ENCODE data around the gene TVP23C. TPM values are rescaled to one million over a fixed set of nuclear protein-coding genes. Genes with fewer than 3 reads are reported as not detected.

The TVP23C gene
- total RNA-seq, 1 experiment from 2014 or later: 6.7 TPM

- Histone ChIP-seq H3K36me3 (ENCODE audit: control insufficient read depth, insufficient read depth, low read length) (no peaks in the 10 kb centered on the region), H3K27ac (ENCODE audit: low read length) (no peak overlapping the region)
- intact Hi-C loops (cut with micrococcal nuclease; ENCODE audit: unreplicated experiment): no loop called here
These were observed 48.8 kb downstream of the TVP23C start for GRCh38 chr17:15514469-15514868.

GRCh38 chr17:15513856-15514459, 49.3 kb downstream of the TVP23C start:
- no TSS peak for BruUV-seq (replicated peaks)
- ChIA-PET CTCF (interaction anchor here (0.5 kb wide), 1 partner anchor 485 kb away, joined by 7 read pairs; no protein-coding TSS in a partner anchor), POLR2A (no interaction called here)
- TF ChIP-seq TCF7L2 (IDR thresholded peaks at IDR 0.05; ENCODE audit: low read depth, low read length) (no peak), POLR2AphosphoS5 (IDR thresholded peaks at IDR 0.05; ENCODE audit: low read depth, low read length) (no peak), REST (IDR thresholded peaks at IDR 0.05; ENCODE audit: insufficient read depth in 1 of 2, low read depth in 2 of 2, low read length in 1 of 2) (no peak), SIN3A (IDR thresholded peaks at IDR 0.05; ENCODE audit: borderline replicate concordance, insufficient read depth, low read depth, low read length) (no peak), CTCF (IDR thresholded peaks at IDR 0.05) (no peak)
- H3K4me1 ChIP-seq (ENCODE audit: control insufficient read depth, insufficient read depth, low read length): no peaks in the 10 kb centered on the region
- no peaks in the 10 kb centered on the region for H3K36me3 ChIP-seq (ENCODE audit: control insufficient read depth, insufficient read depth, low read length)
- DNase-seq (ENCODE audit: low read depth, low spot score) (no peak), ATAC-seq (no peak)
- intact Hi-C loops (cut with micrococcal nuclease; ENCODE audit: unreplicated experiment): no loop called here
- no peaks in the 10 kb centered on the region for H3K27me3 ChIP-seq (ENCODE audit: control insufficient read depth, insufficient read depth, low read length)
- H3K9me3 ChIP-seq (ENCODE audit: control insufficient read depth, insufficient read depth, low read depth, low read length): no peaks in the 10 kb centered on the region
- in situ Hi-C loops (cut with HindIII; ENCODE audit: low pct_unique_long_range_greater_than_20kb, low sequenced_read_pairs): no loop called here
- no peak overlapping the region for H3K27ac ChIP-seq (ENCODE audit: low read length)
- no peak overlapping the region for H3K4me3 ChIP-seq (ENCODE audit: low read depth in 2 of 2, low read length in 2 of 2)

More at GRCh38 chr17:15514469-15514868, 48.8 kb downstream of the TVP23C start:
- DNase-seq (ENCODE audit: low read depth, low spot score) (no peak), ATAC-seq (no peak)
- ChIA-PET CTCF (interaction anchor here (0.5 kb wide), 1 partner anchor 484 kb away, joined by 7 read pairs; no protein-coding TSS in a partner anchor), POLR2A (no interaction called here)
- no peaks in the 10 kb centered on the region for H3K9me3 ChIP-seq (ENCODE audit: control insufficient read depth, insufficient read depth, low read depth, low read length)
- H3K4me1 ChIP-seq (ENCODE audit: control insufficient read depth, insufficient read depth, low read length): no peaks in the 10 kb centered on the region
- no peak overlapping the region for H3K4me3 ChIP-seq (ENCODE audit: low read depth in 2 of 2, low read length in 2 of 2)
- in situ Hi-C loops (cut with HindIII; ENCODE audit: low pct_unique_long_range_greater_than_20kb, low sequenced_read_pairs): no loop called here
- H3K27me3 ChIP-seq (ENCODE audit: control insufficient read depth, insufficient read depth, low read length): no peaks in the 10 kb centered on the region
- BruUV-seq (replicated peaks): no TSS peak
- no peak for TF ChIP-seq POLR2AphosphoS5 (IDR thresholded peaks at IDR 0.05; ENCODE audit: low read depth, low read length)
- TF ChIP-seq SIN3A (IDR thresholded peaks at IDR 0.05; ENCODE audit: borderline replicate concordance, insufficient read depth, low read depth, low read length): no peak
- TF ChIP-seq REST (IDR thresholded peaks at IDR 0.05; ENCODE audit: insufficient read depth in 1 of 2, low read depth in 2 of 2, low read length in 1 of 2): no peak
- no peak for TF ChIP-seq TCF7L2 (IDR thresholded peaks at IDR 0.05; ENCODE audit: low read depth, low read length)
- TF ChIP-seq CTCF (IDR thresholded peaks at IDR 0.05): no peak
